HG03571 (cell line): ENCODE measurements around the gene ATP1A4.

ENCODE experiments used
- ATAC-seq: cut with Tn5 transposase; IDR thresholded peaks from one replicate; pipeline ENCODE4 v1.9.1; 2021; ENCODE audit not compliant: unreplicated experiment

The ATP1A4 gene

GRCh38 chr1:160169553-160170399, 18.4 kb downstream of the ATP1A4 start:
- ATAC-seq: peak; percentile 69

- ATAC-seq: no peak
Observed at GRCh38 chr1:160171354-160171753, 20.0 kb downstream of the ATP1A4 start.

GRCh38 chr1:160171980-160172379, 20.6 kb downstream of the ATP1A4 start:
- ATAC-seq: no peak

DNA sequence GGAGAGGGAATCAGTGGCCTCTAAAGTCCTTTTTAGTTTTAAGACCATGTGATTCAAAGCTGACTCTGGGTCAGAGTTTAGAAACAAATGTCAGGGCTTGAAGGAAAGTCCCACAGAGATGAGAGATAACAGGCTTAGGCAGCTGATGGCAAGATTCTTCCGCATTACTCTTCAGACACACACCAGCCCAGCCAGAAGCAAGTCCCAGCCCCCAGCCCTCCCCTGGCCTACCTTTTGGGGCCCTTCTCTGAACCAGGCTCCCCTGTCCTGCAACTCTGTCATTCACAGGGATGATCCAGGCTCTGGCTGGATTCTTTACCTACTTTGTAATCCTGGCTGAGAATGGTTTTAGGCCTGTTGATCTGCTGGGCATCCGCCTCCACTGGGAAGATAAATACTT, 25.8 kb downstream of the ATP1A4 start:
- no peak for ATAC-seq

DNA sequence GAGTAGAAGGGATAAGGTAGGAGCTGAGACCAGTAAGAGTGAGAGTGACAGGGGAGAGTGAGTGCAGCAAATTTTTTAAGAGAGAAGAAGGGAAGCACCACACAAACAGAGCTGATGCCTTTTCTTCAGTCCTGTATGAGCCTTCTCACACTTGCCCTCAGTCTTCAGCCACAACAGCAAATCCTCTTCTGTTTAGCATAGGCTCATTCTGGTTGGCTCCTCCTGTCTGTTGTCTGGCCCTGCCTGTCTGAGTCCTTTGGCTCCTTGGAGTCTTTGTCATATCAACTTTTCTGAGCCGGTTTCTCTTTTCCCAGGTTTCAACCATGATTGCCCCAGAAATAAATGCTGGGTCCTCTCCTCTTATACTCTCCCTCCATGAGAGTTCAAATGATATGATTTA, 26.3 kb downstream of the ATP1A4 start:
- ATAC-seq: no peak

- no peak for ATAC-seq
Observed at GRCh38 chr1:160178731-160179130, 27.3 kb downstream of the ATP1A4 start.

DNA sequence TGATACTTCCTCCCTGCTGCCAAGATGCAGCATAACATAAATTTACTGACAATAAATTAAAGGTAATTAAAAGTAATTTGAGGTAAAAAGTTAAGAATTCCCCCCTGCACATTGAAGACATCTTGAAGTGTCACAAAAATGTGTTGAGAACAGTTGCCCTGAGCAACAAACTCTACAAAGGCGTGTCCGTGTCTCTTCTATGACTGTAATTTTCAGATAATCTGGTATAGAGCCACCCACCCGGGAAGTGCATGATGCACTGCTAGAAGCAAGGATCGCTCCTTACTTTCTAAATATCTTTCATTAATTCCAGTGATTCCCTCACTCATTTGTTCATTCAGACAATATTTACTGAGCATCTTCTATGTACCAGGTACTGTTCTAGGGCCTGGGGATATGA, 27.9 kb downstream of the ATP1A4 start:
- ATAC-seq: no peak

DNA sequence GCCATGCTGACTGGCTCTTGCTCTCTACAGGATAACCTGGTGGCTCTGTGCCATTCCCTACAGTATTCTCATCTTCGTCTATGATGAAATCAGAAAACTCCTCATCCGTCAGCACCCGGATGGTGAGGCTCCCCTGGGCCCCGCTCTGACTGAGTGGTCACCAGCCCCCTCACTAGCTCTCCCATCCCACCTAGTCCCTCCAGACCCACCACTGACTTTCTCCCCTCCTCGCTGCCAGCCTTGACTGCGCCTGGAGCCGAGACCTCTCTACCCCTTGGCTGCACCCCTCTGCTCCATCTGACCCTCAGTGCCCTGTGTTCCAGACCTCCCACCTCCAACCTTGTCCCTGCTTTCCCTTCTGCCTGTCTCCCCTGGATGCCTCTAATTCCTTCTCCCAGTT, 34.8 kb downstream of the ATP1A4 start:
- ATAC-seq: no peak

DNA sequence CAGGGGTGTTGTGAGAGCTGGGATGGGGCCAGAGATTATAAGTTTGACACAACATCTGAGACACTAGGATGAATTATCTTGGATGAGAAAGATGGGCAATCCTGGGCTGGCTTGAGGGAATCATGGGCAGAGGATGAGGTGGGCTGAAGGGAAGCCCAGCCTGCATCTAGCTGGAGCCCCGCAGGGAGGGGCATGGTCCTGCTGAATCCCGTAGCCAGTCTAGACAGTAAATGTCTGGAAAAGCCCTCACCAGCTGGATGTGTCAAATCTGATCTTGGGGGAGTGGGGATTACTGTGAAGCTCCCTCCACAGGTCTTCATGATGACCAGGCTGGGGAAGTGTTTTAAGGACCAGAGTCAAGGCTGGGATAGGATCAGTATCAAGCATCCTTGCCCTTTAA, 35.3 kb downstream of the ATP1A4 start:
- ATAC-seq: no peak

DNA sequence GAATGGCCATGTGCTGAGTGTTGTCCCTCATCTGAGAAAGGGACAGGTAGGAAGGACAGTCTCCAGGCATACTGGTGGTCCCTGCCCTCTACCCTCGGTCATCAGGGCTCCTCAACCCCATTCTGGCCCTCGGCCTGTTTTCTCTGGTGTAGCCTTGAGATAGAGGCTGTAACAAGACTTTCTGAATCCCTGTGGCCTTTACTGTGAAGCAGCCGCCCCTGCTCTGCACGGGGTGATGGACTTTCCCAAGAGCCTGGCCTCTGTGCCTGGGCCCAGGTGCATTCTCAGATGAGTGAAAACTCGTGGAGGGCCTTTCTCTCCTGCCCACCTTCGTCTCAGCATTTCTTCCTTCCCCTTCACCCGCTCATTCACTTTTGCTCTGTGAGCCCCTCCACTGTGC, 36.0 kb downstream of the ATP1A4 start:
- ATAC-seq: no peak

DNA sequence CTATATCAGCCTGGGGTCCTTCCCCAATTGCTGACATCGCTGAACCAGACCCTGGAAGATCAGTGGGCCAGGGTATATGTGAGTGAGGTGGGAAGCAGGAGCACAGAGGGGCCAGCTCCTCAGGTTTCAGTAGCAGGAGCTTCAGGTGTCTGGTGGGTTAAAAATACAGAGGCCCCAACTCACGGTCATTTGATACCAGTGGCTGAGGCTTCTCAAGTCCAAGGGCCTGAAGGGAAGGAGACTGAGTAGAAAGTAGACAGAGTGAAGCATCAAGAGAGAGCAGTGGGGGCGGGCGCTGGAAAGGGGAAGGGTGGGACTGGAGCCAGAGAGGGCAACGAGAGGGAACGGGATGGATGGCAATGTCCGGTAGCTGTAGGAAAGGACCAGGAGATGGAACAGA, 36.9 kb downstream of the ATP1A4 start:
- ATAC-seq: no peak

- ATAC-seq: no peak
Observed at GRCh38 chr1:160189649-160190625, 38.5 kb downstream of the ATP1A4 start, which contains the start of gene CASQ1. CASQ1 (plus strand) TSS chr1:160190575; CDS start chr1:160190752, 177 bp downstream.

DNA sequence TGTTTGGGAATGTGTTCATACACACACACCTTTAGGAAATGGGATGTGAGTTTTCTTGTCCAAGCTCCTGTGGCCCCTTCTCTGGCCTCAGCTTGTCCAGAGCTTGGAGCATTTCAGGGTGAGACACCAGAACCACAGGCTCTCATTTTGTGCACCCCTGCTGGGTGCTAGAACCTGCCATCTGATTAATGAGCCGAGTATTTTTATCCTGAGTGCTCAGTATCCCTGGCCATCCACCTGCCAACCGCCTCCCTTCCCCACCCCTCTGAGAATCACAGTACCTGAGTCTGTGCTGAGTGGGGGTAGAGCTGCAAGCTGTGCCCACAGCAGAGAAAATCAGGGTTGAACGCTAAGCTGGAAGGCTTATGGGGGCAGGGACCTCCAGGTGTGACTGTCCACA, 40.4 kb downstream of the ATP1A4 start:
- no peak for ATAC-seq

DNA sequence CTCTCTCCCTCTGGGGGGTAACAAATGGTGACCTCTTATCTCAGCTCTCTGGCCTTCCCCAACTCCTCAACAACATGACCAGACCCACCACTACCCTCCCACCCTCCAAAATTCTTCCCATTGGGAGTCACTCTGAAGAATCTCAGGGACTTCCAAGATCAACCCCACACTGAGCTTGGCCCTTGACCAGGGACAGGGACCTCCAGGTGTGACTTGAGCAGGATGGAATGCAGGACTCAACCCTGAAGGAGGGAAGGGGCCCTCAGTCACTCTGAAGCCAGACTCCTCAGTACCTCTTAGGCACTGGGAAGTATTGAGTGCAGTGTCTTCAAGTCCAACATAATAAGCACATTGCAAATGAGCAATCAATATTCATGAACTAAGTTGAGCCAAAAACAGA, 40.8 kb downstream of the ATP1A4 start:
- no peak for ATAC-seq

- no peak for ATAC-seq
Observed at GRCh38 chr1:160193091-160193819, 41.9 kb downstream of the ATP1A4 start.

- no peak for ATAC-seq
Observed at GRCh38 chr1:160193832-160194736, 42.7 kb downstream of the ATP1A4 start.

- no peak for ATAC-seq
Observed at GRCh38 chr1:160194737-160195059, 43.3 kb downstream of the ATP1A4 start.

DNA sequence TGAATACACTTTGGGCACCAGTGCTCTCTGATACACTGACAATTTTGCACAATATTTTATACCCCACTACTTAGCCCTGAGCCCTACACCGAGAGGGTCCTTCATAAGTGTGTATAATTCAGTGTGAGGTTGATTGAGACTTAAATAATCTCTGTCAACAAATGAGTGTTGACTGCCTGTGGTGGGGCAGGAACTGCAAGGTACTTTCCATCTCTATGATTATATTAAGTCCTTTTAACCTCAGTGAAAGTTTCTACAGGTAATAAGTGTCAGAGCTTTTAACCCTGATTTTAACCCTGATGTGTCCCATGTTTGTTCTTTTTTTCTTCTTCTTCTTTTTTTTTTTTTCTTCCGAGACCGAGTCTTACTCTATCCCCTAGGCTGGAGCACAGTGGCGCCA, 44.7 kb downstream of the ATP1A4 start:
- no peak for ATAC-seq

GRCh38 chr1:160197231-160197630, 45.8 kb downstream of the ATP1A4 start:
- no peak for ATAC-seq

DNA sequence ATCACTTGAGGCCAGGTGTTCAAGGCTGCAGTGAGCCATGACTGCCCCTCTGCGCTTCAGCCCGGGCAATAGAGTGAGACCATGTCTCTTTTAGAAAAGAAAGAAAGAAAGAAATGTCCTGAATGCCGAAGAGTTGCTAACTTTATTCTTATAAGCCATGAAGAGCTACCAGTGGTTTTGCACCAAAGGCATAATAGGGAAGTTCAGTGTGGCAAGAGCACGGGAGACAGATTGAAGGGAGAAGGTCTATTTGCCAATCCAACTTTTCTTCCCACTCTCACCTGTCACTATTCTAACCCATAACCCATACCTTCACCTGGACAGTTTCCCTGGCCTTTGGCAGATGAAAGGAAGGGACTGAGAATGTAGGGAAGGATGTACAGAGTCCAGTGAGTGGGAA, 49.4 kb downstream of the ATP1A4 start:
- no peak for ATAC-seq
